Fibroblast of lung (primary cell): ENCODE data around the gene GCM1. TPM values are rescaled to one million over a fixed set of nuclear protein-coding genes. Genes with fewer than 3 reads are reported as not detected.
"Not testable (repeated sequence)": the region's sequence is repeated elsewhere in the genome, so short reads cannot be mapped to it uniquely, and the experiment has no call there.

ENCODE experiments used
- DNase-seq, 2 donors: peaks; one replicate each; pipeline versions ENCODE4 v3.0.0 to v3.0.0-alpha.2; 2010; ENCODE audit warnings: low read depth in 2 of 2
- H2AFZ ChIP-seq: 2 replicates; pipeline ENCODE4 v1.5.1; 2012; ENCODE audit warnings: low read length, control low read depth, inconsistent platforms
- H3K27ac ChIP-seq: 2 replicates; pipeline ENCODE4 v1.5.1; 2011; ENCODE audit warnings: low read length, control low read depth; ENCODE audit not compliant: insufficient read depth
- H3K27me3 ChIP-seq: 2 replicates; pipeline ENCODE4 v1.5.1; 2011; ENCODE audit warnings: mild to moderate bottlenecking, low read length; ENCODE audit not compliant: control insufficient read depth, insufficient read depth
- H3K36me3 ChIP-seq: 2 replicates; pipeline ENCODE4 v1.5.1; 2011; ENCODE audit warnings: low read length; ENCODE audit not compliant: control insufficient read depth, insufficient read depth
- H3K4me1 ChIP-seq: 2 replicates; pipeline ENCODE4 v1.5.1; 2011; ENCODE audit warnings: low read length; ENCODE audit not compliant: control insufficient read depth, insufficient read depth; ENCODE audit errors: extremely low read depth
- H3K4me2 ChIP-seq: 2 replicates; pipeline ENCODE4 v1.5.1; 2011; ENCODE audit warnings: low read length, control low read depth; ENCODE audit not compliant: insufficient read depth; ENCODE audit errors: extremely low read depth
- H3K4me3 ChIP-seq, 4 experiments: fragments of 200-600 bp in 1 of 4; sonication (generic) in 1 of 4; replicated peaks in 1 of 4; 2 replicates each; pipeline ENCODE4 v1.5.1; 2011 to 2016; ENCODE audit warnings: low read length in 4 of 4, low read depth in 3 of 4, mild to moderate bottlenecking in 3 of 4, control low read depth in 2 of 4, inconsistent platforms in 1 of 4, mixed read lengths in 1 of 4; ENCODE audit not compliant: insufficient read depth in 1 of 4; ENCODE audit errors: control extremely low read depth in 1 of 4
- H3K79me2 ChIP-seq: 2 replicates; pipeline ENCODE4 v1.5.1; 2012; ENCODE audit warnings: mild to moderate bottlenecking, low read length, inconsistent platforms; ENCODE audit not compliant: control insufficient read depth, insufficient read depth
- H3K9ac ChIP-seq: 2 replicates; pipeline ENCODE4 v1.5.1; 2011; ENCODE audit warnings: mild to moderate bottlenecking, low read length, control low read depth; ENCODE audit not compliant: insufficient read depth
- H3K9me3 ChIP-seq: 2 replicates; pipeline ENCODE4 v1.5.1; 2012; ENCODE audit warnings: low read depth, low read length; ENCODE audit not compliant: control insufficient read depth, insufficient read depth
- H4K20me1 ChIP-seq: 2 replicates; pipeline ENCODE4 v1.5.1; 2011; ENCODE audit warnings: low read length; ENCODE audit not compliant: control insufficient read depth, insufficient read depth; ENCODE audit errors: extremely low read depth
- EZH2 ChIP-seq: IDR thresholded peaks from 2 replicates; pipeline ENCODE4 v1.5.1; 2012; ENCODE audit warnings: low read length, control low read depth, mild to moderate bottlenecking; ENCODE audit errors: missing control alignments
- polyA plus RNA-seq, 2 donors: library from polyadenylated mRNA; depleted of rRNA in 1 of 2; stranded (reverse) in 1 of 2; unstranded in 1 of 2; fragments of >200 nt; gene quantifications; 2 replicates each; pipeline ENCODE4 v1.2.1, GENCODE V29; 2011 to 2012; ENCODE audit warnings: missing spikeins in 1 of 2
- total RNA-seq: library from RNA; depleted of rRNA; stranded (reverse); fragments of >200 nt; gene quantifications from 2 replicates; pipeline ENCODE4 v1.2.1, GENCODE V29; 2014
- TF ChIP-seq, protein P1 (sequence below), 2 donors: IDR thresholded peaks in 1 of 2; conservative IDR thresholded peaks in 1 of 2; 1 replicate in 1 of 2; 2 replicates in 1 of 2; pipeline ENCODE4 v1.5.1; 2011 to 2012; ENCODE audit warnings: low read length in 2 of 2, control low read depth in 1 of 2, inconsistent platforms in 1 of 2, low read depth in 1 of 2, mild to moderate bottlenecking in 1 of 2

The GCM1 gene
- total and polyA plus RNA-seq, 2 donors (not counting 1 experiment from before 2014, with no cell fraction given), result not detected

GRCh38 chr6:53161481-53162009 is 12.9 kb upstream of the GCM1 start:
- Histone ChIP-seq H2AFZ (no peak overlapping the region), H4K20me1 (no peaks in the 10 kb centered on the region), H3K27ac (no peak overlapping the region), H3K4me3 (no peak overlapping the region), H3K9me3 (no peaks in the 10 kb centered on the region), H3K79me2 (no peaks in the 10 kb centered on the region), H3K36me3 (no peaks in the 10 kb centered on the region), H3K4me2 (no peak overlapping the region), H3K4me1 (no peaks in the 10 kb centered on the region), H3K9ac (no peak overlapping the region), H3K27me3 (no peaks in the 10 kb centered on the region)
- DNase-seq, result peak in 1 of 2 donors; percentile 31
- TF ChIP-seq EZH2, result no peak
- TF ChIP-seq, protein P1, sequence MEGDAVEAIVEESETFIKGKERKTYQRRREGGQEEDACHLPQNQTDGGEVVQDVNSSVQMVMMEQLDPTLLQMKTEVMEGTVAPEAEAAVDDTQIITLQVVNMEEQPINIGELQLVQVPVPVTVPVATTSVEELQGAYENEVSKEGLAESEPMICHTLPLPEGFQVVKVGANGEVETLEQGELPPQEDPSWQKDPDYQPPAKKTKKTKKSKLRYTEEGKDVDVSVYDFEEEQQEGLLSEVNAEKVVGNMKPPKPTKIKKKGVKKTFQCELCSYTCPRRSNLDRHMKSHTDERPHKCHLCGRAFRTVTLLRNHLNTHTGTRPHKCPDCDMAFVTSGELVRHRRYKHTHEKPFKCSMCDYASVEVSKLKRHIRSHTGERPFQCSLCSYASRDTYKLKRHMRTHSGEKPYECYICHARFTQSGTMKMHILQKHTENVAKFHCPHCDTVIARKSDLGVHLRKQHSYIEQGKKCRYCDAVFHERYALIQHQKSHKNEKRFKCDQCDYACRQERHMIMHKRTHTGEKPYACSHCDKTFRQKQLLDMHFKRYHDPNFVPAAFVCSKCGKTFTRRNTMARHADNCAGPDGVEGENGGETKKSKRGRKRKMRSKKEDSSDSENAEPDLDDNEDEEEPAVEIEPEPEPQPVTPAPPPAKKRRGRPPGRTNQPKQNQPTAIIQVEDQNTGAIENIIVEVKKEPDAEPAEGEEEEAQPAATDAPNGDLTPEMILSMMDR (conservative IDR thresholded peaks at IDR 0.05 in 1 of 2, IDR thresholded peaks at IDR 0.05 in 1 of 2; ENCODE audit: low read depth in 1 of 2, low read length in 2 of 2), result no peak

DNA sequence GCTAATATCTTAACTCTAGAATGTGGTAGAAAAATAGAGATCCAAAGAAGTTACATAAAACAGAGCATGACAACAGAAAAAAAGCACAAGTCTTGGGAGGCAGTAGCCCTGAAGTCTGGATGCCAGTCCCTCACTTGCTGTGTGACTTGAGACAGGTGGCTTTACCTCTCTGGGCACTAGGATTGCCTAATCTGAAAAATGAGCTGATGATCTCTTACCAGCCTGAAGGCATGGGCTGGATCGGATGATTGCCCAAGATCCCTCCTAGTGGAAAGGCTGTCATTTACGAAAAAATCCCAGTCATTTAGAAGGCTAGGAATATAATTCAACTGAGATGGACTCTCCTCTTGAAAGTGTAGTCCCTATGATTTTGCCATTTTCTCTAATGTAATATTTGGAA is 10.9 kb upstream of the GCM1 start:
- TF ChIP-seq, protein P1 (conservative IDR thresholded peaks at IDR 0.05 in 1 of 2, IDR thresholded peaks at IDR 0.05 in 1 of 2; ENCODE audit: low read depth in 1 of 2, low read length in 2 of 2), result no peak
- TF ChIP-seq EZH2, result no peak
- H3K4me1 ChIP-seq, result no peaks in the 10 kb centered on the region
- peak in 1 of 2 donors; percentile 32 for DNase-seq
- H3K36me3 ChIP-seq, result no peaks in the 10 kb centered on the region
- H3K27ac ChIP-seq, result no peak overlapping the region
- no peak overlapping the region for H2AFZ ChIP-seq
- H3K4me2 ChIP-seq, result no peak overlapping the region
- no peaks in the 10 kb centered on the region for H3K79me2 ChIP-seq
- no peaks in the 10 kb centered on the region for H4K20me1 ChIP-seq
- no peak overlapping the region for H3K4me3 ChIP-seq
- no peaks in the 10 kb centered on the region for H3K9me3 ChIP-seq
- no peak overlapping the region for H3K9ac ChIP-seq
- no peaks in the 10 kb centered on the region for H3K27me3 ChIP-seq

DNA sequence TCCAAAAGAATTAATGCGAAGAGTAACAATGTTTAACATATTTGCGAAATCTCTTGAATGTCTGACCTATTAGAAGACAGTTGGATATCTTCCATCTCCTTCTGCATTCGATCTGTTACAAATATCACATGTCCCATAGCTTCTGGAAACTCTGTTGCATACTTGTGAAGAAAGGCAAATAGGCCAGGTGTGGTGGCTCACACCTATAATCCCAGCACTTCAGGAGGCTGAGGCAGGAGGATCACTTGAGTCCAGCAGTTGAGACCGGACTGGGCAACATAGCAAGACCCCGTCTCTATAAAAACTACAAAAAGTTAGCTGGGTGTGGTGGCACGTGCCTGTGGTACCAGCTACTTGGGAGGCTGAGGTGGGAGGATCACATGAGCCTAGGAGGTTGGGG is 9.4 kb upstream of the GCM1 start:
- not testable (repeated sequence) for H2AFZ ChIP-seq, H3K9ac ChIP-seq

GRCh38 chr6:53155279-53155678 is 6.6 kb upstream of the GCM1 start:
- not testable (repeated sequence) for H3K9ac ChIP-seq, H3K79me2 ChIP-seq, H3K27ac ChIP-seq, H2AFZ ChIP-seq, DNase-seq, H3K4me2 ChIP-seq, H4K20me1 ChIP-seq, H3K4me3 ChIP-seq, H3K9me3 ChIP-seq, H3K36me3 ChIP-seq, H3K4me1 ChIP-seq, H3K27me3 ChIP-seq

More for the DNA sequence above, 9.4 kb upstream of the GCM1 start:
- not testable (repeated sequence) for DNase-seq, H3K27me3 ChIP-seq, H3K79me2 ChIP-seq, H3K4me1 ChIP-seq, H3K36me3 ChIP-seq, H3K4me3 ChIP-seq, H4K20me1 ChIP-seq, H3K27ac ChIP-seq, H3K9me3 ChIP-seq, H3K4me2 ChIP-seq
